Sigmoid colon (tissue), 7 donors: Measurements from ENCODE around the gene CBLB. TPM values are rescaled to one million over a fixed set of nuclear protein-coding genes. Genes with fewer than 3 reads are reported as not detected.

Source experiments
- DNase-seq: peaks from one replicate; pipeline ENCODE4 v3.0.0-alpha.2; 2019
- H3K27ac ChIP-seq, 4 donors: fragments of 200-600 bp; sonication (generic); one replicate each; pipeline ENCODE4 v1.5.1; 2016 to 2019; ENCODE audit warnings: mild to moderate bottlenecking in 1 of 4
- H3K27me3 ChIP-seq, 3 donors: fragments of 200-600 bp; sonication (generic); one replicate each; pipeline ENCODE4 v1.5.1; 2019; ENCODE audit warnings: mild to moderate bottlenecking in 1 of 3
- H3K36me3 ChIP-seq, 4 donors: fragments of 200-600 bp; sonication (generic); one replicate each; pipeline ENCODE4 v1.5.1; 2016 to 2019
- H3K4me1 ChIP-seq, 4 donors: fragments of 200-600 bp; sonication (generic); one replicate each; pipeline ENCODE4 v1.5.1; 2017 to 2019
- H3K4me3 ChIP-seq, 4 donors: fragments of 200-600 bp; sonication (generic); one replicate each; pipeline ENCODE4 v1.5.1; 2017 to 2019; ENCODE audit warnings: mild to moderate bottlenecking in 2 of 4, moderate library complexity in 1 of 4
- H3K9me3 ChIP-seq, 4 donors: fragments of 200-600 bp in 3 of 4; sonication (generic) in 3 of 4; one replicate each; pipeline versions ENCODE4 v1.5.1 to v1.6.1; 2013 to 2019
- EP300 ChIP-seq, 4 donors: sonication (generic); formaldehyde crosslinking; IDR thresholded peaks; one replicate each; pipeline ENCODE4 v1.6.1; 2017; ENCODE audit warnings: antibody characterized with exemption in 4 of 4
- POLR2A ChIP-seq, 2 donors: fragments of 450-650 bp; IDR thresholded peaks; one replicate each; pipeline ENCODE4 v1.6.1; 2016; ENCODE audit warnings: antibody characterized with exemption in 2 of 2, mild to moderate bottlenecking in 2 of 2, moderate library complexity in 2 of 2
- POLR2AphosphoS5 ChIP-seq, 4 donors: sonication (generic); formaldehyde crosslinking; IDR thresholded peaks; one replicate each; pipeline ENCODE4 v1.6.1; 2017; ENCODE audit warnings: antibody characterized with exemption in 4 of 4
- WGBS, 2 donors: extraction: QIAGEN DNeasy Blood & Tissue Kit; methylation state at CpG; one replicate each; pipeline ENCODE4 v1.1.7; 2013; 5-methylcytosine and 5-hydroxymethylcytosine counted together
- intact Hi-C: fragments of 100-400 bp; cut with DNase I; formaldehyde crosslinking; loops from one replicate; pipeline ENCODE4 v1.15.1; 2023
- polyA plus RNA-seq, 3 donors: library from polyadenylated mRNA; stranded (reverse); fragments of 200-250 nt; gene quantifications; one replicate each; pipeline ENCODE4 v1.2.3, GENCODE V29; 2013
- total RNA-seq, 4 donors: library from RNA; depleted of rRNA; stranded (reverse); fragments of >200 nt; gene quantifications; one replicate each; pipeline ENCODE4 v1.1.0, GENCODE V29; 2016
- TF ChIP-seq, protein P1 (sequence below), 4 experiments: fragments of 450-650 bp in 3 of 4; fragments of 200-600 bp in 1 of 4; IDR thresholded peaks; one replicate each; pipeline ENCODE4 v1.5.1; 2016 to 2019; ENCODE audit warnings: antibody characterized with exemption in 4 of 4, mild to moderate bottlenecking in 3 of 4, moderate library complexity in 2 of 4
- donor health status: healthy with polysubstance abuse.
- donor health status: Bipolar disorder and iron deficiency.
- donor health status: healthy.

CBLB gene
- total and polyA plus RNA-seq, 7 donors: 9.6 to 55.9 (median 27.4) TPM

DNA sequence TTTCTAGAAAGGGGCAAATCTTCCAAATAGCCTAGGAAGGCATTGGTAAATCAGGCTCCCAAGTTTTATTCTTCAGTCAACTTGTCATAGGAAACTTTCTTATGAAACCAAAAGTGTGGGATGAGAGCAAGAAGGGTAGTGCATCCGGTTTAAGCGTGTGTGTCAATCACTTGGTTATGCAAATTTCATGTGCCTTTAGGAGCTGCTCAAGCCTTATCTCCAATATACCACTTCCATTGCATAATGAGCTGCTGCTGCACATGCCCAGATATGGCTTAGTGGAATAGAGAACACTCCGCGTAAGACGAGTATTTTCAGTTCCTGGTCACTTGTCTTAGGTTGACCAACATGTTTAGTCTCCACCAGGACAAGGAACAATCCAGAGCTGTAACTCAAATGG lies 242.1 kb downstream of the CBLB start:
- DNase-seq: no peak
- no peaks in the 10 kb centered on the region for H3K9me3 ChIP-seq
- no peaks in the 10 kb centered on the region for H3K4me1 ChIP-seq
- intact Hi-C loops: no loop called here
- no peak for TF ChIP-seq POLR2AphosphoS5 (IDR thresholded peaks at IDR 0.05)
- no peak for TF ChIP-seq POLR2A (IDR thresholded peaks at IDR 0.05)
- TF ChIP-seq EP300 (IDR thresholded peaks at IDR 0.05): no peak
- TF ChIP-seq, protein P1, sequence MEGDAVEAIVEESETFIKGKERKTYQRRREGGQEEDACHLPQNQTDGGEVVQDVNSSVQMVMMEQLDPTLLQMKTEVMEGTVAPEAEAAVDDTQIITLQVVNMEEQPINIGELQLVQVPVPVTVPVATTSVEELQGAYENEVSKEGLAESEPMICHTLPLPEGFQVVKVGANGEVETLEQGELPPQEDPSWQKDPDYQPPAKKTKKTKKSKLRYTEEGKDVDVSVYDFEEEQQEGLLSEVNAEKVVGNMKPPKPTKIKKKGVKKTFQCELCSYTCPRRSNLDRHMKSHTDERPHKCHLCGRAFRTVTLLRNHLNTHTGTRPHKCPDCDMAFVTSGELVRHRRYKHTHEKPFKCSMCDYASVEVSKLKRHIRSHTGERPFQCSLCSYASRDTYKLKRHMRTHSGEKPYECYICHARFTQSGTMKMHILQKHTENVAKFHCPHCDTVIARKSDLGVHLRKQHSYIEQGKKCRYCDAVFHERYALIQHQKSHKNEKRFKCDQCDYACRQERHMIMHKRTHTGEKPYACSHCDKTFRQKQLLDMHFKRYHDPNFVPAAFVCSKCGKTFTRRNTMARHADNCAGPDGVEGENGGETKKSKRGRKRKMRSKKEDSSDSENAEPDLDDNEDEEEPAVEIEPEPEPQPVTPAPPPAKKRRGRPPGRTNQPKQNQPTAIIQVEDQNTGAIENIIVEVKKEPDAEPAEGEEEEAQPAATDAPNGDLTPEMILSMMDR (IDR thresholded peaks at IDR 0.05): no peak
- no peak overlapping the region for H3K4me3 ChIP-seq
- no peaks in the 10 kb centered on the region for H3K36me3 ChIP-seq
- 91 to 94% methylated on average over 5 of the region's 5 CpGs for WGBS, 2 donors
- no peak overlapping the region for H3K27ac ChIP-seq
- H3K27me3 ChIP-seq: no peaks in the 10 kb centered on the region

DNA sequence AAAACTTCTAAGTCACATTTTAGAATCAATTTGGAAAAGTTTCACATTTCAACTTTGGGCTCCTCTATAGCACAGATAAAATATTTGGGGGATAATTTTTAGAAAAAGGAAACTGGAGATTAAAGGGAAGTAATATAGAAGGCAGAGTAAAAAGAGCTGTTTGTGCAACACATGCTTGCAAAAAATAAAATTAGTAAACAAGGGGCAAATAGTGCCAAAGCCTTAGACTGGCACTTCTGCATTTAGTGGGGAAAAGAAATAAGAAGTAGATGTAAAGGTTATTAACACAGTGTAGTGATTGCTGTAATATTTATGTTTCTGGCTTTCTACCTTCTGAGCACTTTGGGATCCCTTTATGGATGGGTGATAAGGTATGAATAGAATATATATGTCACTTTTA lies 246.6 kb downstream of the CBLB start:
- Histone ChIP-seq H3K27ac (no peak overlapping the region), H3K36me3 (no peaks in the 10 kb centered on the region), H3K27me3 (no peaks in the 10 kb centered on the region), H3K9me3 (no peaks in the 10 kb centered on the region), H3K4me3 (no peak overlapping the region), H3K4me1 (no peaks in the 10 kb centered on the region)
- intact Hi-C loops: no loop called here
- no peak for TF ChIP-seq POLR2A (IDR thresholded peaks at IDR 0.05)
- no peak for TF ChIP-seq EP300 (IDR thresholded peaks at IDR 0.05)
- no peak for DNase-seq

DNA sequence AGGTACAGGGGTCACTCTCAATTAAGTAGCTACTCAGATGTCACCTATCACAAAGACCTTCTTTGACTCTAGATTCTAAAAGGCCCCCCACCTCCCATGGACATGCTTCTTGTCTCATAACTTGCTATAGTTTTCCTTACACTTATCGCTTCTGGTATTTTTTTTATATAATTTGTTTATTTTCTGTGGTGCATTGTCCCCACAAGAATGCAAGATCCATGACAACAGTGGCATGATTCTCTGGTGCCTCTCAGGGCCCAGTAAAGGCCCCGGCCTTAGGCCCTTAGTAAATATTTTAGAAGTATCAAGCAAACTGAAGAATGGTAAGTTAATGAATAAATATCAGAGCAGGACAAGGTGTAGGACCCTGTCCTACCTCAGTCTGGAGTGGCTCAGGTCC lies 248.6 kb downstream of the CBLB start:
- no peak for DNase-seq
- intact Hi-C loops: no loop called here
- H3K27me3 ChIP-seq: no peaks in the 10 kb centered on the region
- no peaks in the 10 kb centered on the region for H3K36me3 ChIP-seq
- no peaks in the 10 kb centered on the region for H3K9me3 ChIP-seq
- H3K27ac ChIP-seq: no peak overlapping the region
- no peak overlapping the region for H3K4me3 ChIP-seq
- WGBS, 2 donors: 82 to 83% methylated on average over 2 of the region's 2 CpGs
- H3K4me1 ChIP-seq: no peaks in the 10 kb centered on the region
- TF ChIP-seq POLR2AphosphoS5 (IDR thresholded peaks at IDR 0.05) (no peak), EP300 (IDR thresholded peaks at IDR 0.05) (no peak), POLR2A (IDR thresholded peaks at IDR 0.05) (no peak)
- TF ChIP-seq, protein P1 (IDR thresholded peaks at IDR 0.05): no peak

GRCh38 chr3:105619651-105620050 lies 249.2 kb downstream of the CBLB start:
- Histone ChIP-seq H3K9me3 (no peaks in the 10 kb centered on the region), H3K27ac (no peak overlapping the region), H3K4me3 (no peak overlapping the region), H3K36me3 (no peaks in the 10 kb centered on the region), H3K4me1 (no peaks in the 10 kb centered on the region), H3K27me3 (no peaks in the 10 kb centered on the region)
- no peak for DNase-seq
- TF ChIP-seq POLR2A (IDR thresholded peaks at IDR 0.05) (no peak), EP300 (IDR thresholded peaks at IDR 0.05) (no peak), POLR2AphosphoS5 (IDR thresholded peaks at IDR 0.05) (no peak)
- TF ChIP-seq, protein P1 (IDR thresholded peaks at IDR 0.05): no peak
- intact Hi-C loops: no loop called here
- WGBS, 2 donors: 87 to 96% methylated on average over 2 of the region's 2 CpGs

DNA sequence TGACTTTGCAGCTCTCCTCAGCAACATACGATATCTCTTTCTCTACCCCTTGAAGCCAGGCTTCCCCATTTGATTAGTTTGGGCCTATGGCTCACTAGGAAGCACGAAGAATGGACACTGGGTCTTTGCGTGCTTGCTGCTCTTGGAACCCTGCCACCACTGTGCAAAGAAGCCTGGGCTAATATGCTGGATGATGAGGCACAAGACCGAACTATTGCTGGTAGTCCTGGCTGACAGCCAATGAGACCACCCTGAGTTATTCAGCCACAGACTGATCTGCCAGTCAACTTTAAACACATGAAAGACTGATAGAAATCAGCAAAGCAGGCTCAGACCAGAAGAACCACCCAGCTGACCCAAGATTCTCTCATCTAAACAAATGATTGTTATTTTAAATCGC lies 250.3 kb downstream of the CBLB start:
- H3K27ac ChIP-seq: no peak overlapping the region
- no peaks in the 10 kb centered on the region for H3K27me3 ChIP-seq
- no peak for DNase-seq
- no peaks in the 10 kb centered on the region for H3K4me1 ChIP-seq
- no peaks in the 10 kb centered on the region for H3K9me3 ChIP-seq
- no peak overlapping the region for H3K4me3 ChIP-seq
- H3K36me3 ChIP-seq: no peaks in the 10 kb centered on the region
- intact Hi-C loops: no loop called here
- TF ChIP-seq POLR2AphosphoS5 (IDR thresholded peaks at IDR 0.05): no peak
- TF ChIP-seq, protein P1 (IDR thresholded peaks at IDR 0.05): no peak
- no peak for TF ChIP-seq POLR2A (IDR thresholded peaks at IDR 0.05)
- no peak for TF ChIP-seq EP300 (IDR thresholded peaks at IDR 0.05)
- 90 to 93% methylated on average over 5 of the region's 5 CpGs for WGBS, 2 donors
